NCI-H1048 (cell line): ENCODE results near the gene VSX2.

Experiments used
- DNase-seq: peaks from one replicate; lab custom pipeline; 2025; lab: John Stamatoyannopoulos, UW

The VSX2 gene

DNA sequence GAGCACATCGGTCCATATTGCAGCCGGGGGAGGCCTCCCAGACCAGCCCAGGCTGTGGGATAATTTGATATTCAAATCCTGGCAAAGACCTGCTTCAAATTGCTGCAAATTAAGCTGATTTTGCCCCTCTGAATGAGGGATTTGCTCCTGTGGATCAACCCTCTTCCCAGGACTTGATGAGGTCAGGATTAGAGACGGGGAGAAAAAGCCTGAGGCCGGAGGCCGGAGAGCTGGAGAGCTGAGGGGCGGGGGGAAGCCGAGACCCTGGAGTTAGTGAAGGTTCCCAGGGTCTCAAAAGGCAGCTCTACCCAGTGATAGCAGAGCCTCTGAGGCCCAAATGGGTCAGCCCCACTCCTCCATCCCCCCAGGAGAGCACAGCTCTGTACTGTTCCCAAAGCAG is 17.5 kb upstream of the VSX2 start:
- DNase-seq, result no peak

DNA sequence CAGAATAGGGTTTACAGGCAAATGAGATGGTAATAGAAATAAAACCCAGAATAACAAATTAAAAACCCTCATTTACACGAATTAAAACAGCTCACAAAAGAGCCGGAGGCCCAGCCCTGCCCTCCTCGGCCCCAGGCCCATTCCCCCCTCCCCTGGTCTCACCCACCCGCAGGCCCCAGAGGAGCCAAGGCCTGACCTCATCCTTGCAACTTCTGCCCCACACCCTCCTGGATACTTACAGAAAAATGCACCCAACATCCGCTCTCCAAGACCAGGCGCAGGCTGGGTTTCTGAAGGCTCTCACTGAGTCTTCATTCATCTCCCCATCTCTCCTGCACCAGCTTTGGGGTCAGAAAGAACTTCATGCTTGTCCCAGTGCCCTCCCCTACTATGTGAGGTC is 16.2 kb upstream of the VSX2 start:
- no peak for DNase-seq

DNA sequence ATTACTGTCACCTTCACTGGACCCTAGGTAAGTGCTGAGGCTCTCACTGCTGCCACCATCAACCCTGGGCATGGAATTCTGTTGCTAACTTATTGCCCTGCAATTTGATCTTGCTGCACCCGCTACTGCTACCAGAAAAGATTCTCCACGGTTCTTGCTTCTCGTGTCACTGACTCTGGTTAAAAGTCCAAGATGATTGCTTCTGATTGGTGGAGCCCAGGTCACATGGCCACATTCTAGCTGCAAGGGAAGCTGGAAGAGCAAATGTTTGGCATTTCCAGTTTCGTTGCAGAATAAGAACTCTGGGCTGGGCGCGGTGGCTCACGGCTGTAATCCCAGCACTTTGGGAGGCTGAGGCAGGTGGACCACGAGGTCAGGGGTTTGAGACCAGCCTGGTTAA is 7.5 kb upstream of the VSX2 start:
- DNase-seq, result no peak

DNA sequence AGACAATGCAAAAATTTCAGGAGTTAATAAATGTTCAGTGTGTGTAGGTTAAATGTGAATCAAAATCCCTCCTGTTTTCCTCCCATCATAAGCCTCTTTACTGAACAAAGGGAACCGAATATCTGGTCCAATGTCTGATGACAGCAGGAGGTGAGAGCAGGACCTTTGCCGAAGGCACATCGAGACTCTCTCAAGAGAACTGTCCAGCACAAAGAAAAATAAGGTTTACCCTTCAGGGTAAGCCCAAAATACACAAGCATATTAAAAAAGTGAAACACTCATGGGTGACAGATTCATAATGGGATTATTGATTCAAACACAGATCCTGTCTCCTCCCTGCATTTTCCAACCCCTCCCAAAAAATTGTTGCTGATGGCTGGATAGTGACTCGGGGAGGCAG is 4.2 kb upstream of the VSX2 start:
- DNase-seq, result no peak

DNA sequence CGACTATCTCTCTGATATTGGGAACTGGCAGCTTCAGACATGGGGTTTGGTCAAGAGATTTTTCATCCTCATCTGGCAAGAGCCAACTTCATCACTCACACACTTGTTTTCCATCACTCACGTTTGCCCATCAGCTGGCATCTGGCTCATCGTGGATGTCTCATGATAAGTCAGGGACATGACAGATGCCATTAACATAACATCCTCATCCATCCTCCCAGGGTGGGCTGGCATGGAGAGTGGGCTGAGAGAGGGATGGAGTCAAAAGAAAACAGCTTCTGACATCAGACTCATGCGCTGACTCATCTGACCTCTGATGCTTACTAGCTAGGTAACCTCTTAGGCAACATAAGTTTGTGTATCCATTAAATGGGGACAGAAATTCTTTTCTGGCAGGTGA is 1.8 kb upstream of the VSX2 start:
- no peak for DNase-seq

DNA sequence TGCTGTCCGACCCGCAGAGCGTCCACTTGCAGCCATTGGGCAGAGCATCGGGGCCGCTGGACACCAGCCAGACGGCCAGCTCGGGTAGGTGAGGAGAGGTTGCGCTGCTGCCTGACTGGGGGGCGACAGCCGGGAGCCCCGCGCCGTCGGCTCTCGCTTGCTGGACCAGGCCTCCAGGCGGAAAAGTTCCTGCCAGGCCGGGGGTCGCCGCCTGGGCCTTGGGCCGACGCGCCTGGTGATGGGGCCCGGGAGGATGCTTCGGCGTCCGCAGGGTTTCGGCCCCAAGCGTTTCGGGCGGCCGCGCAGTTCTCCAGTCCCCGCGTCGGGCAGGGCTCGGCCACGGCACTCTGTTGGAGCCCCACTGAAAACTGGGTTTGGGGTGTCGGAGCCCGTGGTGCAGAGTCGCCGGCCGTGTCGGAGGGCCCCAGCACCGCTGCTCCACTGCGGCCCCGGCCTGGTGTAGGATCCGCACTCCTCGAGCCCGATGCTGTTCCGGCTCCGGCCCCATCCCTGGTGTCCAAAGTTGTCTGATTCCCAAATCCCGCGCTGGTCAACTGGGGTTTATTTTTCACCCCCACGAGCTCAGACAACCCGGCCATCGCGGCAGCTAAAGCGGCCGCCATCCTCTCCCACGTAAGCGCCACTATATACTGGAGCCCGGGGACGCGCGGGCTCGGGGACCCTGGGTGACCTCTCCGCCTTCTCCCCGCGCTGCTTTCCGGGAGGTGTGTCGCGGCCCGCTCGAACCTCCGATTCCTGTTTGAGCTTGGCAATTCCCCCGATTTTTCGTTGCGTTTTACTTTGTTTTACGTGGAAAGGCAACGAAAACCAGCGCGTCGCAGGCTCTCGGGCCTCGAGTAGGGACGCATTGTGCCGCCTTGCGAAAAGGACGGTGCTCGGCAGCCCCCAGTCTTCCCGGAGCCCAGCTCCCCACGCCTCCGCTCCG is 872 bp downstream of the VSX2 start:
- DNase-seq, result no peak

DNA sequence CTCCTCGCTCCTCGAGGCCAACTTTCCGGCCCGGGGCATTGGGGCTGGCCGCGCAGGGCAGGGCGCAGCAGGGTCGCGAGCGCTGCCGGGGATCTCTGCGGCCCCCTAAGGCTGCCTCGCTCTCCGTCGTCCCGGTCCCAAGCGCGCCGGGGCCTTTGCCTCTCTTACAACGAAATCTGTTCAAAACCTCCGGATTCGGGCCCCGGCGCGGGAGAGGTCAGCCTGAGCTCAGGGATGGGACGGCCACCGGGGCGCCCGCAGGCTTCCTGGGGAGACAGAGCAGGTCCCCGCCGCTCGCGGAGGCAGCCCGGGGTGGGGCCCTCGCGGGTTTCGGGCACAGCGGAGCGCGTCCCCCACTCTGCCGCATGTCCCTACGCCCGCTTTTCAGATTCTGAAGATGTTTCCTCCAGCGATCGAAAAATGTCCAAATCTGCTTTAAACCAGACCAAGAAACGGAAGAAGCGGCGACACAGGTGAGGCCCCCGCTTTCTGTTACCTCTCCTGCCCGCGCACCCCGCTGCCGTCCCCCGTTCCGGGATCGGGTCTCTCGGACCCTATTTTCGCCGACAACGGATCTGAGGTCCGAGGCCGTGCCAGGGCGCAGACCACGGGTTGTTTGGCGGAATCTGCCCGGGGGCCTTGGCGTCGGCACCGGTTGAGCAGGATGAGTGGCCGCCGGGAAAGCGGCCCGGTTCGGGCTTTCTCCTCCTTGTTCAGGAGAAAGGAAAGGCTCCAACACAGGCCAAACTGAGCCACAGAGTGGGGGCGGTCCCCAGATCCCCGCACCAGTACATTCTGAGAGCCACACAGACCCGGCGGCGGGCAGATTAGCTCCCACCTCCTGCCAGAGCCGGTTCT is 1.8 kb downstream of the VSX2 start:
- no peak for DNase-seq

DNA sequence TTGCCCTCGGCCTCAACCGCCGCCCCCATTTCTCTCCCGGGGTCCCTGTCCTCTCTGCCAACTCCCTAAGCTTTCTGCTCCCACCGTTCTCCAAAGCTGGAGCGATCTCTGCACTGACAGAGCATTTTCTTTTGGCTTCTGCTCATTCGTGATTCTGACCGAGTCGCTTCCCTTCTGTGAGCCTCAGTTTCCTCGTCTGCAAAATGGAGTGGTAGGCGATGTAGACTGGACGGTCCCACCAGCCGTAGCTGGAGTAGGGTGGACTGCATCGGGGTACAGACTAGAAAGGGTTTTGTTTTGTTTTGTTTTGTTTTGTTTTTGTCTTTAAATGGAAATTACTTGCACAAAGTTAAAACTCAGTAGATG is 2.4 kb downstream of the VSX2 start:
- DNase-seq, result no peak

DNA sequence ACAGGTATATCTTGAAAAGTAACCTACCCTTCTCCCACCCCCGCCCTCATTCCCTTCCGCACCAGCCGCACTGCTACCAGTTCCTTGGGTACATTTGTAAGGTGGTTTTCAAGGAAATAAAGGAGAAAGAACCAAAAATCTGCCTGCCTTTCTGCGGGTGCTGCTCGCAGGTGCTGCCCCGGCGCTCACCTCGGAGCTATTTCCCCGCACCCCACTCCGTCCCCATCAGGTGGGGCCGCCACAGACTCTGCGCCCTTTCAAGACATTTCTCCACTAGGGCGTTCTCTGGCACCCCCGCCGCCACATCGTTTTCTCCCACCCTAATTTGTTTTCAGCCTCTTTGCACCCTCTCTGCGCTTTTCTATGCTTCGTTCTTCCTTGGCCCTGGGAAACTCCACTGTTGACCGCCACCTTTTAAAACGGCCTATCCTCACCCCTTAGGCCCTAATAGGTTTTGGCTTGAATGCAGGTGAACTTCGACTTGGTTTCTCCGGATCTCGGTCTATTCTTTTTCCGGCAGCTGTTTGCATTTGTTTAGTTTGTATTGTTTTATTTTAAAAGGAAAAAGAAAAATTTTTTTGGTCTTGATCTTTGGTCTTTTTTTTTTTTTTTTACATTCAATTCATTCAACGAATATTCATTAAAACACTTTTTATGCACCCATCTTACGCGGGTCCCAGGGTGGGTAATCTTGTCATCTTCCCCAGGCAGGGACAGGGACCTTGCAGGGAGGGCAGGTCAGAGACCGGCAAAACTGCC is 3.0 kb downstream of the VSX2 start:
- DNase-seq, result no peak

DNA sequence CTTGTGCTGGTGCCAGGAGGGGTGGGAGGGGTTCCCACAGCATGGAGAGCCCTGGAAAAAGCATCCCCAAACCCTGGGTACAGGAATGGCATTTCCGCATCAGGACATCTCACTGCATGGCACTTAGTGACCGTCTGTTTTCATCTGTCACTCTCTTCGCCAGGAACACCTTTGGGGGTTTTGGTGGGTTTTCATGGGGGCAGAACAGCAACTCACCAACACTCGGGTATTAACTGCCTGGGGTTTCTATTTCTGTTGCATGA is 3.5 kb downstream of the VSX2 start:
- DNase-seq, result no peak

DNA sequence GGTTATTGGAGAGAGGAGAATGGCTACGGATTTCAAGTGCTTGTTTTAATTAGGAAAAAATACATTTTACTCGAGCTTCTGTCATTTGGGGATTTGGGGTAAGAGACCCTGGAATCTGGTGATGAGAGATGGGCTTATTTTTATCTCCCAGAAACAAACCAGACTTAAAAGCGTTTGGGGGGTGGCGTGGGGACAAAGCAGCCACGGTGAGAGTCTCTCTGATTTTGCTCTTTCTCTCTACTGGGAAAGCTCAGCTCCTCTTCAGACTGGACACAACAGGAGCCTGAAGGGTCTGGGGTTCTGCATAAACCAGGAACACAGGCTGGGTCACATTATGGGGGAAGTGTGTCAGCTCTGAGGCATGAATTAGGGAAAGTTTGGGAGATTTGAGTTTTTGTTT is 3.8 kb downstream of the VSX2 start:
- no peak for DNase-seq

DNA sequence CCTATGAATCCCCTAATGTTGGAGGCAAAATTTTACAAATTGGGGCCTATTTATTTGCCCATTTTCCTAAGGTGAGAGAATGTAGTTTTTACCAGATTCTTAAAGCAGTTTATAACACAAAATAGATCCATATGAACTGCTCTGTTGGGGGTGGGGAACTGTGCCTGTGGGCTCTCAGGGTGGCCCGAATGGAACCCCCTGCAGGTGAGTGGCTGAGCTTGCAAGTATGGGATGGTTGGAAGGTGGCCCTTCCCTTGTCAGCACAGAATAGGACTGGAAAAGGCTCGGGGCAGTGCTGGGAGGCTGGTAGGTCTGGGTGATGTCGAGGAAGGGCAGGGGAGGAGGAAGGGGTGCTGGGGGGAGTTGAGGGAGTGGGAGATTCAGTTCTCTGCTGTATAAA is 4.9 kb downstream of the VSX2 start:
- no peak for DNase-seq

DNA sequence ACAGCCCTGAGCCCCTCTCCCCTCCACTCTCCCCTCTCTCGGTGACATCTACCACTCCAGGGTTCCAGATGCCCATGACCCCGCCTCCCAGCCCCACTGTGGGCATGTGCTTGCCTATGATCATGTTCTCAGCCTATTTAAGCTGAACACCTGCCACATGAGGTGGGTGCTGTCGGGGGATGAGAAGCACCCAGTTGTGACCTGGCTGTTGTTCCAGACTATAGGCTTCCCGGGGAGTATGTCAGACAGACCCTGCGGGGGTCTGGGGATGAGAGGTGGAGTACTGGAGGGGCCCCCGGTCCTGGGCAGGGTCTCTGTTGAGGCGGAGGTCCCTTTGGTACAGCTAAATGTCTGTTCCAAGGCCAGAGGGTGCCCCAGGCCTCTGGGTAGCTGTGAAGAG is 6.0 kb downstream of the VSX2 start:
- DNase-seq, result no peak

DNA sequence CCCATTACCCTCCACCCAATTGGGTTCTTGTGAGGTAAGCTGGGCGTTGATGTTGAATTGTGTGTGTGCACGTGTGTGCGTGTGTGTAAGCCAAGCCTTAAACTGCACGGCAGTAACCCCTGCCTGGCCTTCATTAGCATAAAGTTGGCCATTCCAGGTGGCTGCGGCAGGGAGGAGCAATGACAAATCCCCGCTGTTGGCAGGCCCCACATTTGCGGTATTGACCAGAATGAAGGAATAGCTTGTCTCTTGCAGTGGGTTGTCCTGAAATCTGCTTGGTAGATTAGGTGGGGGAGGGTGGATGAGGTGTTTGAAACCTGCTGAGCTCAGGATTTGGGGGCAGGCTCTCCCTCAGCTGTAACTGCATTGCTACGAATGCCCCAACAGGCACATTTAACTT is 7.3 kb downstream of the VSX2 start:
- DNase-seq, result no peak

DNA sequence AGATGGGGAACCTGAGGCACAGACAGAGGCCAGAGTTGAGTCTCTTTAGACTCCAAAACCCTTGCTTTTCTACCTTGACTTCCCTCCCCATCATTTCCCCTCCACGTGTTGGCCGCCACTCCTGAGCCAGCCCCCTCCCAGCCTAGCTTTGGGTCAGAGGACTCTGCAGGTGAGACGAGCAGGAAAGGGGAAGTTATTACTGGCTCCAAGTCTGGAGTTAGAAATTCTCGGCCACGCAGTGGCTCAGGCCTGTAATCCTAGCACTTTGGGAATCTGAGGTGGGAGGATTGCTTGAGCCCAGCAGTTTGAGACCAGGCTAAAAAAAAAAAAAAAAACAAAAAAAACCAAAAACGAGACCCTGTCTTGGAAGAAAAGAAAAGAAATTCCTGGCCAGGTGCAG is 8.8 kb downstream of the VSX2 start:
- no peak for DNase-seq

DNA sequence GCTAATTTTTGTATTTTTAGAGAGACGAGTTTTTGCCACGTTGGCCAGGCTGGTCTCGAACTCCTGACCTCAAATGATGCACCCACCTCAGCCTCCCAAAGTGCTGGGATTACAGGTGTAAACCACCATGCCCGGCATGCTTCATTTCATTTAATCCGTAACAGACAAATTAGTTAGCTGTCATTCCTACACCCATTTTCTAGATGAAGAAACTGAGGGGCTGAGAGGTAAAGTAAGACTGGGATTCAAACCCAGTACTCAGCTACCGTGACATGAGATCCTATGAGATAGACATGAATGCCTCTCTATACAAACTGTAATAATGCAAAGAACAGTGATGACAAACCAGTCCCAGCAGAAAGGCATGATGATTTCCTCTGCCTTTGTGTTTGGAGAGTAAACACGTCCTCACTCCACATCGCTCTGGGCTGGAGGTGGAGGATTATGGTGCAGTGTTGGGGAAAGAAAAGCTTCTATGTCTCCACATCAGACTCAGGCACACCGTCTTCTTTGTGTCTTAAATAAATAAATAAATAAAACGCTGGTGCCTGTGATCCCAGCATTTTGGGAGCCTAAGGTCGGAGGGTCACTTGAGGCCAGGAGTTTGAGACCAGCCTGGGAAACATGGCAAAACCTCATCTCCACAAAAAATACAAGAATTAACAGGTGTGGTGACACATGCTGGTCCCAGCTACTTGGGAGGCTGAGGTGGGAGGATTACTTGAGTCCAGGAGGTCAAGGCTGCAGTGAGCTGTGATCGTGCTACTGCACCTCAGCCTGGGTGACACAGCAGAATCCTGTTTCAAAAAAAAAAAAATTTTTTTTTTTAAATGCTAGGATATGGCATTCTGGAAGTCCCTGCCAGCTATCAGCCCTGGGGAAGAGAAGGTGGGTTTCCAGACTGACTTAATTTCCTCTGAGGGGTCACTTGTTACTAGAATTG is 10.5 kb downstream of the VSX2 start:
- no peak for DNase-seq

DNA sequence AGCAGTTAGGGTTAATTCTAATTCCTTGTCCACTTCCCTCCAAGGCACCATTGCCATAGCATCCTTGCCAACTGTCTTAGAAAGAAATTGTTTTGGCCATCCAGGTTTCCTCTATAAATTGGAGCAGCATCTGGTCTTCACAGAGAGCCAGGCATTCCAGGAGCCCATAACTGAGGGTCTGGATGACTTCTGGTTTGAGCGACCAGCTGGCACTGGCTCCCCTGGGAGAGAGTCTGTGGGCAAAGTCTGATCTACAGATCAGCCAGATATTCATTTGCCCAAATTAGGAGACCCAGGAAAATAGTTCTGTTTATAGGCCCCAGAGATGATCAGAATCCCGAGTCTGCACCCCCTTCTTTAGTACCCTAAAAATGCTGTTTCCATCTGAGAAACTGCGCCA is 16.0 kb downstream of the VSX2 start:
- DNase-seq, result no peak

DNA sequence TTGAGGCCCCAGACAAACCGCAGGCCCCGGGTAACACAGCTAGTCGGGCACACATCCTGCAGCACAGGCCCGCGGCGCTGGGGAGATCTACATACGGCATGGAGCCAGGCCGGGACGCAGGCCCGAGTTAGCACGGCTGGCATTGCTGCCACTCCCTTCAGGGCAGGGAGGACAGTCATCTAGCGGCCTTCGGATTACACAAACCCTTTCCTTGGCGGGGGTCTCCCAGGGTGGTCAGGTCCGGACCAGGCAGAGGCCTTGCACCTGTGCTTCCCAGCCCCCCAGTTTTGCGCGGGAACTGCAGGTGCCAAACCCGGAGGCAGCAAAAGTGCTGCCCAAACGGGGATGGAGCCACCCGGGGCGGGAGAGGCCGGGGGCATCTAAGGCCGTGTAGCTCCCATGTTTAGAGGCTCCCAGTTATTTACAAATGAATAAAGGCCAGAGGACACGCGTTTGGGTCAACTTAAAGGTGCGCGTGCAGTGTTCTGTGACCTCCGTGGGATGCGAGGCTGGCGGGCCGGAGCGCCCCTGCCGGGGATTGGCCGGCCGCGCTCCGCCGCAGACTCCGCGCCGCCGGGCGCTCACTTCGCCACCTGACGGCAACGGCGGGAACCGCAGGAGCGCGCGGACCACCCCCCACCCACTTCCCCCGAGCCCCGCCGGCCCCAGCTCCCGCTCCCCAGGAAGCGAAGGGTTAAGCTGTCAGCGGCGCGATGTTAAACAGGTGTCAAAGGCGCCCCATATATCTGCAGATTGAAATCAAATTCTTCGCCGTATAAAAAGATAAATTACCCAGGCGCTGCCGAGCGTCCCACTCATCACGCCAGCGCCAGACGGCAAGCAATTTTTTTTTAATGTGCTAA is 18.1 kb downstream of the VSX2 start:
- no peak for DNase-seq

DNA sequence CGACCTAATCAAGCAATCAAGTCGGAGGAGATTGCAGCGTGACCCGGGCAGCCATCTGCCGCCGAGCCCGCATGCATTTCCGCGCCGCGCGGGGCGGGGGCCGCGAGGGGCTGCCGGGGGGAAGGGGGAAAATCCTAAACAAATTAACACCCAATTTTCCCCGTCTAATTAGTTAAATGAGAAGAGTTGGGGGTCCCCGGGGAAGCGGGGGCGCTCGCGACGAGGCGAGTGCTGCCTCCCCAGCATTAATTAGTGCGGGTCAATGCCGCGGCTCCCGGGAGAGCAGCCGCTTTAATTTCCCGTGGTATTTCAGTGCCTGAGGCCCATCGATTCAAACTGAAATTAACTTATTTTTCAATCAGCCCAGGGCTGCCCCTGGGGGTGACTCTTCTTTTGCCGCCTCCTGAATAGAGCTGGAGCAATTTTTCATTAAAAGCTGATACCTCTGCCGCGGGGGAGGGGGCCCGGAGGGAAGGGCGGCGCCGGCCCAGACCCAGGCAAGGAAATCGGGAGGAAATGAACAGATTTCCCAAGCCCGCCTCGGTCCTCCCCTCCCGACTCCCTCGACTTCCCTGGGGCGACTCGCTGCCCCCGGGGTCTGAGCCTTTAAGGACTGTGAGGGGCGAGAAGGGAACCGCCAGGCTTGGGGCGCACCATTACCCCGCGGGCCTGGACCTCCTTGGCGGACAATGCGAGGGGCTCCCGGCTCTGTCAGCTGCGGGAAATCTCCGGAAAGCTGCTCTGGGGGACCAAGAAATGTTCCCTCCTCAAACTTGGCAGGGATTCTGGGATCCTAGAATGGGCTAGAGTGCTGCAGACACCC is 18.9 kb downstream of the VSX2 start:
- DNase-seq, result no peak

DNA sequence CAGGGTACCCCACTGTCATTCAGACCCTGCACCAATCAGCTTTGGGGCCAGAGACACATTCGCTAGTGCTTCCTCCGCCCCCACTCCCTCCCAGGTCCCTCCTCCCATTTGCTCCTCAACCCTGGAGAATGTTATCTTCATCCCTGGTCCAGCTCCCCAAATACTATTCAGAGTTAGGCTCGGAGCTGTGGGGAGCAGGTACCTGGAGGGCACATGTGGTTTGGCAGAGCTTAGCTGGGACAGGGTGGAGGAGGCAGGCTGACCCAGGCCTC is 19.5 kb downstream of the VSX2 start:
- no peak for DNase-seq
